ENCODE measurements around the gene DUOX2.
"Not testable (repeated sequence)": the region's sequence is repeated elsewhere in the genome, so short reads cannot be mapped to it uniquely, and the experiment has no call there.

DUOX2 gene

GRCh38 chr15:45058690-45059675, 55.0 kb downstream of the DUOX2 start:
- DNase-seq = not testable (repeated sequence)

GRCh38 chr15:45052676-45053075, 61.3 kb downstream of the DUOX2 start:
- not testable (repeated sequence) for DNase-seq

- DNase-seq = no peak
These were observed 63.4 kb downstream of the DUOX2 start for GRCh38 chr15:45050587-45050986.

- DNase-seq = peak; percentile 96
These were observed 65.0 kb downstream of the DUOX2 start for GRCh38 chr15:45048794-45049631.

- not testable (repeated sequence) for DNase-seq
These were observed 65.6 kb downstream of the DUOX2 start for GRCh38 chr15:45048449-45048793.

GRCh38 chr15:45044270-45044669, 69.7 kb downstream of the DUOX2 start:
- DNase-seq = not testable (repeated sequence)

- DNase-seq = not testable (repeated sequence)
These were observed 71.1 kb downstream of the DUOX2 start for GRCh38 chr15:45042859-45043258.
